HG02884 (cell line): ENCODE measurements around the gene PACS2.
"Not testable (repeated sequence)": the region's sequence is repeated elsewhere in the genome, so short reads cannot be mapped to it uniquely, and the experiment has no call there.

Experiments
- ATAC-seq: cut with Tn5 transposase; IDR thresholded peaks from one replicate; pipeline ENCODE4 v1.9.1; 2021; ENCODE audit warnings: mild to moderate bottlenecking, moderate library complexity; ENCODE audit not compliant: unreplicated experiment

PACS2 gene

GRCh38 chr14:105314287-105315200 is at the start of gene PACS2:
Gene PACS2 (plus strand): TSS chr14:105314748. CDS start chr14:105314919, 171 bp downstream.
- ATAC-seq: peak; percentile 59

DNA sequence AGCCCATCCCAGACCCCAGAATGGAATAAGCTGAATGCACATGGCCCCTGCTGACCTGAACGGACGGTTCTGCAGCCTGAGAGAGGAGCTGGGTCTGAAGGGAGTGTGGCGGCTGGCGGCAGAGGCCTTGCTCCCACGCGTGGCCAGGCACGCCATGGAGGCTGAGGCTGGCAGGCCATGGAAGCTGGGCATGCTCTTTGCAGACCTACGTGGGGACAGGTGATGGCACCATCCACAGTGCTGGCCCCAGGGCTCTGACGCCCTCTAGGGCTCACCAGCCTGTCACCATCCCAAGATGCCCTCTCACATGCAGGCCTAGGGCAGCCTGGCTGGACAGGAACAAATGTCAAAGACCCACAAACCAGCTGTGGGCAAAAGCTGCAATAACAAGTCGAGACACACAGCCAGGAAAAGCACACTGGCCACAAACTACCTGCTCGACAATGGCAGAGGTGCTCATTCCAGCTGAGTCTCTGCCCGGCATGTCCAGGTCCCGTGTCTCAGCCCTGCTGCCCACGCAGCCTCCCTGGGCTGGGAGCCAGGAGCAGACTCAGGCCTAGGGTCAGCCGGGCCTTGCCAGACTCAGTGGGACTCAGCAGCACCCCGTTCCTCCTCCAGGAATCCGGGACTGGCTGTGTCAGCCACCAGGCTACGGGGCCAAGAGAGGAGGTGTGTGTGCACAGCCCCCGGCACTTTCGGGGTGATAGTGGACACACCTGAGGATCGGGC is 46.6 kb upstream of the PACS2 start:
- no peak for ATAC-seq

DNA sequence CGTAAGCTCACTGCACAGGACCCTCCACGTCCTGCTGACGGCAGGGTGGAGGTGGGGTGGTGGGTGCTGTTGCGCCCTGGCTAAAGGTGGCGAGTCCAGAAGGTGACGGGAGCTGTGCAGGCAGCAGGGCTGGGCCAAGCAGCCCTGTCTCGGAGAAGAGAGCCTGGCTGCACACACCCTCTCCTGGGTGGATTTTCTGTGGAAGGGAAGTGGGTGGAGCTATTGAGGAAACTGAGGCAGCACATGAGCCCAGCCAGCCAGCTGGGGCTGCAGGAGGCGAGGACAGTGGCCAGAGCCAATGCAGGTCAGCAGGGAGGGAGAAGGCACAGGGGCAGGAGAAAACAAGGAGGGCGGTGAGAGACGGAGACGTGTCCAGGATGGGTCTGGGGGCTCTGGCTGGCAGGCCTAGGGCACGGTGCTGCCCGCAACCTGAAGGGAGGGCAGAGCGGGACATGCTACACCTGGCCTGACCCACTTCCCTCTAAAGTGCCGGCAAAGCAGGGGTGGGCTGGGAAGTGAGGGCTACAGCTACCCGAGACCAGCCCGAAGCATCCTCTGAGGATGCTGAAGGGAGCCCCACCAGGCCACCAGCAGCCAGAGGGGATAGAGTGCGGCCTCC is 45.7 kb upstream of the PACS2 start:
- ATAC-seq: no peak

- no peak for ATAC-seq
Measured at GRCh38 chr14:105269405-105269804, 45.1 kb upstream of the PACS2 start.

DNA sequence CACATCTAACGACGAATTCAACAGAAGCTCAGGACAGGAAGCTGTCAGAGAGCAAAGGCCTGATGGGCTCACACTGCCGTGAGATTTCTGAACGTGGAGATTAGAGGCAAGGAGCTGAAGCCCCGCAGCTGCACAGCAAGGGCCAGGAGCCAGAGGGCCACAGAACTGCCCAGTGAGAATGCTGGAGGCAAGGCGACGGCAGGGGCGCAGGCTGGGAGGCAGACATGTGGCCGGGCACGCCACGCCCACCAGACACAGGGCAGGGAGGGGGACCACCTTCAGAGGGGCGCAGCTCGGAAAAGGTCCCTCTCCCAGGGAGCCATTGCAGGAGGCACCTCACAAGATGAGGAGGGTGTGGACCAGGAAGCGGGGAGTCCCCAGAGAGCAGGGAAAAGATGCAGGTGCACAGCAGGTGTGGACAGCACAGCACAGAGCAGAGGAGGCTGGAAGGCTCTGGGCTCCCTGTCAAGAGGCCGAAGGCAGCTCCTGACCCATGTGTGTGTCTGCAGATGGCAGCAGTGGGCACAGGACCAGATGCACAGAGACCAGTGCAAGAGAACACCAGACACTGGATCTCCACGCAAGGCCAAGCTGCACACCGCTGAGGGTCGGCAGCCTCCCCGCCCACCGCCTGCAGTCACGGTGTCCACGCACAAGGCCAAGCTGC is 43.2 kb upstream of the PACS2 start:
- ATAC-seq: no peak

DNA sequence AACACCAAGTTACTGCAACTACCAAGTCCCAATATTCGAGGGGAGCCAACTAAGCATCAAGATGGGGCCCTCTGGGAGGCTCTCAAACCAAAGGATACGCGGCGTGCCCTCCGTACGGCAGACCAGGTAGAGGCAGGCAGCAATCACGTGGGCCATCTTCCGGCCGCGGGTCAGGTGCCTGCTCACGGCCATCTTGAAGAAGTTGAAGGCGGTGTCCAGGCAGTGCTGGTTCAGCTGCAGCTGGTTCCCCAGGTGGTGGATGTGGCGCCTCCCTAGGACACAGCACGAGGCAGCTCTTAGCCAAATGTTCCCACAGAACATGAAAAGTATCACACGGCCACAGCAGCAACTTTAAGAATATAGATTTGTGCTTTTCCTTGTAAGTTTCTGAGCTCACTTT is 41.9 kb upstream of the PACS2 start:
- ATAC-seq: no peak

DNA sequence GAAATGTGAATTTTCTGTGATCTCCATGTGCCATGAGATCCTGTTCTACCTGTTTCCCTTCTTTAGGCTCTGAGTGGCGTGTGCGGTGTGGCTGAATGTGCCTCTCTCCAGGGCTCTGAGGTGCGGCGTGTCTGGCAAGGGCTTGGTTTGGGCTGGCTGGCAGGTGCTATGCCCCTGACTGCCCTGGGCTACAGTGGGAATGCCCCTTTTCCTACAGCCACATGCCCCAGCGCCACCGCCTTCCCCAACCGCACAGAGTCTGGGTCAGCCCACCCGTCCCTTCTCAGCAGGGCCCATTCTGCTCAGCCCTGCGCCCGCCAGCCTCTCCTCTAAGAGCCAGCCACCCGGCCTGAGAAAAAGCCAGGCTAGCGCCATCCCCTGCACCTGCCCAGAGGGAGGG is 41.5 kb upstream of the PACS2 start:
- ATAC-seq: no peak

- no peak for ATAC-seq
Measured at GRCh38 chr14:105274637-105275036, 39.9 kb upstream of the PACS2 start.

DNA sequence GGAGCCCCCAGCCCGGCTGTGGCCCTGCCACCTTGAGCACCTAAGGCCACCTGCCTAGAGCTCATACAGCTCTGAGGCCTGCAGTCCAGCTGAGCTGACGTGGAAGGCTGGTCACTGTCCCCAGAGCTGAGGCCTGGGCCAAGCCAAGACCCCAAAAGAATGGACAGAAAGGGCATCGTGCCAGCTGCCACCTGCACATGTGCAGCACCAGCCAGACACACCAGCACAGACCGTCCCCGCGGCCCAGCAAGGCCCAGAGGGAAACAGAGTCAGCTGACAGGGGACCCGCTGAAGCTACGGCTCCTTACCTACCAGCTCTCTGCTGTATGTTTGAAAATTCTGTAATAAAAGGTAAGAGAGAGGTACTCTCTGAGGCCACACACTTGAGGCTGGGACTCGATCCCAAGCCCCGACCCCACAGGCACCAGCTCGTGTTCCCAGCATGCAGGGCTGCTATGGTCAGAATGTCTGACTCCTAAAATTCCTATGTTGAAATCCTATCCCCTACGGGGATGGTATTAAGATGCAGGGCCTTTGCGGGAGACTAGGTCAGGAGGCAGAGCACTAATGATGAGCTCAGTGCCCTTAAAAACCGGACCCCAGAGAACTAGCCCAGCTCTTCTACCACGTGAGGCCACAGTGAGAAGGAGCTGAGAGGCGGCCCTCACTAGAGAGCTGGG is 39.1 kb upstream of the PACS2 start:
- ATAC-seq: no peak

DNA sequence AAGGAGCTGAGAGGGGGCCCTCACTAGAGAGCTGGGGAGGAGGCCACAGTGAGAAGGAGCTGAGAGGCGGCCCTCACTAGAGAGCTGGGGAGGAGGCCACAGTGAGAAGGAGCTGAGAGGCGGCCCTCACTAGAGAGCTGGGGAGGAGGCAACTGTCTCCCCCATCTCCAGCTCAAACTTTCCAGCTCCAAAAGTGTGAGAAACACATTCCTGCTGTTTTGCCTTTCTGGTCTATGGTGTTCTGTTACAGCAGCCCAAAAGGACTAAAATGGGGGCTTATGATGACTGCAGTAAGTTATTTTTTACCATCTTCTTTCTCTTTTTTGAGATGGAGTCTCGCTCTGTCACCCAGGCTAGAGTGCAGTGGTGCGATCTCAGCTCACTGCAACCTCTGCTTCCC is 37.1 kb upstream of the PACS2 start:
- ATAC-seq: not testable (repeated sequence)

DNA sequence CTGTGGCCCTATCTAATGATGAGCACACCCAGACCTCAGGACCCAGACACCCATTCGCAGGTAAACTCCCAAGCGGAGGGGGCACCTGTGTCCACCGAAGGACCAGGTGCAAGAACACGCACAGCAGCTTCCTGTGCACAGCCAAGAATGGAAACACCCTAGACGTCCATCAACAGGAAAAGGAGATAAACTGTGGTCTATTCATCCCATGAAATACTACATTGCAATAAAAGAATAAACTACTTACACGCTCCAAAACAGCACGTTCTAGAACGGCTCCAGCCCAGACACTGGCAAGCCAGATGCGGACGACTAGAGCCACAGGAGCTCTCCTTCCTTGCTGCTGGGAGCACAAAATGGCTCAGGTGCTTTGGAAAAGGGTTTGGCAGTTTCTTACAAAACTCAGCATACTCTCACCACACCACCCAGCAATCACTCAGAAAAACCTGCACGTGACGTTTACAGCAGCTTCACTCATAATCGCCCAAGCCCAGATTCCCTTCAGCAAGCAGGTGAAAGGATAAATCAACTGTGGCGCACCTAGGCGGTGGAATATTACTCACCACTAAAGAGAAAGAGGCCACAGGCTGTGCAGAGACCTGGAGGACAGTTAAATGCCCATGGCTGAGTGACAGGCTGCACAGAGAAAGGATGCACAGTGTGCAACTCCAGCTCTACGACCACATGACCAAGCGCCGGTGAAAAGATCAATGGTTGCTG is 34.7 kb upstream of the PACS2 start:
- ATAC-seq: no peak

- no peak for ATAC-seq
Measured at GRCh38 chr14:105280525-105280924, 34.0 kb upstream of the PACS2 start.

GRCh38 chr14:105281371-105282097 is 33.0 kb upstream of the PACS2 start:
- no peak for ATAC-seq

- no peak for ATAC-seq
Measured at GRCh38 chr14:105282098-105282725, 32.3 kb upstream of the PACS2 start.

GRCh38 chr14:105283028-105283427 is 31.5 kb upstream of the PACS2 start:
- ATAC-seq: no peak

DNA sequence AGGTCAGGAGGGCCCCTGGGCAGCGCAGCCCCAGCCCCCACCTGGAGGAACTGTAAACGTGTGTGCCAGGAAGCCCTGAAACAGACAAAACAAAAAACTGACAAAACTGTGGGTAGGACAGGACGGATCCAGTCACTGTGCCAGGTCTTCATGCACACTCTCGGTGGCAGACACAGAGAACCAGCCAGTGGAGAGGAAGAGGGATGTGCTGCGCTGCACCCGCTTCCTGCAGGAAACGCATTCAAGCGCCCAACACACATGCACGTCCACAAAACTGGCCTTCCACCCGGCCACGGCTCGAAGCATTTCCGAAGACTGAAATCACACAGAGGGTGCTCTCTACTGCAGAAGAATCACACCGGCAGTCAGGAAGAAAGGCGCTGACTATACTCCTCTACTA is 30.6 kb upstream of the PACS2 start:
- no peak for ATAC-seq

DNA sequence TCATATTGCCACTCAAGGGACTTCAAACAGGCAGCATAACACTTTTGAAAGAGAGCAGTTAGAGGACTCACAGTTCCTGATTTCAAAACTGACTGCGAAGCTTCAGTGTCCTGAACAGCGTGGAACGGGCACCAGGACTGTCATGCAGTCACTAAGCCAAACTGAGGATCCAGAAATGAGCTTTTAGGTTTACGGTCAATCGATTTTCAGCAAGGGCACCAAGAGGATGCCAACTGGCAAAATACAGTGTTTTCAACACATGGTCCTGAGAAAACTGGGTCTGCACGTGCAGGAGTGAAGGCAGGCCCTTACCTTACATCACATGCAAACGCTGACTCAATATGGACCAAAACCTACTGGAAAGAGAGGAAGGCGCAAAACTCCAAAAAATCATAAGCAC is 29.4 kb upstream of the PACS2 start:
- ATAC-seq: no peak

DNA sequence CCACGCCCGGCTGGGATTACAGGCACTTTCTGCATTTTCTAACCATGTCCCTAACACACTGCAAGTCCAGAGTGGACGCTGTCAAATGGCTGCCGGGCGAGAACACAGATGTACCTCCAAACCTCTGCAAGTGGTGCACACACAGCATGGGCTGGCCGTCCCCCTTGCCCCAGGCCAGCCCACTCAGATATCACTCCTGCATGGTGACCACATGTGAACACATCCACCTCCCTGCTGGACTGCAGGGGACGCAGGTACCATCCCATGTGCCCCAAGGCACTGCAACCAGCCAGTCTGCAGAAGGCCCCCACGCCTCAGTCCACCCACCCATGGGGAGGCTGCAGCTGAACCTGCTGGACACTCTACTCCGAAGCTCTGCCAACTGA is 27.8 kb upstream of the PACS2 start:
- ATAC-seq: no peak
